PC-9 (cell line): ENCODE results near the gene SLC26A11. TPM values are rescaled to one million over a fixed set of nuclear protein-coding genes. Genes with fewer than 3 reads are reported as not detected.

ENCODE experiments used
- BruUV-seq: library from RNA; stranded (reverse); fragments of 400-500 nt; replicated peaks from 2 replicates; lab custom pipeline; 2021; lab: Mats Ljungman, UMichigan
- CTCF ChIA-PET: fragments of 300-600 bp; sonication (Branson Sonifier 250); formaldehyde crosslinking; loops from one replicate; lab custom pipeline; 2022; ENCODE audit warnings: antibody characterized with exemption; lab: Charles Lee
- POLR2A ChIA-PET: fragments of 300-600 bp; sonication (Branson Sonifier 250); formaldehyde crosslinking; loops from one replicate; lab custom pipeline; 2022; ENCODE audit warnings: antibody characterized with exemption; ENCODE audit not compliant: unreplicated experiment; lab: Charles Lee
- DNase-seq, 2 experiments: peaks; one replicate each; pipeline versions ENCODE4 v3.0.0 to v3.0.0-alpha.2; 2015 to 2022; ENCODE audit warnings: mixed read lengths in 1 of 2
- H2AFZ ChIP-seq: fragments of 200-600 bp; sonication (generic); 2 replicates; pipeline ENCODE4 v1.8.1; 2017; ENCODE audit warnings: antibody characterized with exemption
- H3F3A ChIP-seq: fragments of 200-600 bp; sonication (generic); 2 replicates; pipeline ENCODE4 v1.8.1; 2017; ENCODE audit warnings: antibody characterized with exemption, mild to moderate bottlenecking, low read depth; ENCODE audit not compliant: insufficient read depth
- H3K27ac ChIP-seq: fragments of 200-600 bp; sonication (generic); 2 replicates; pipeline ENCODE4 v1.6.1; 2016; ENCODE audit warnings: mixed run types
- H3K27me3 ChIP-seq: fragments of 200-600 bp; sonication (generic); 2 replicates; pipeline ENCODE4 v1.6.1; 2016; ENCODE audit warnings: low read depth, mixed run types; ENCODE audit not compliant: insufficient read depth
- H3K36me3 ChIP-seq: fragments of 200-600 bp; sonication (generic); 2 replicates; pipeline ENCODE4 v1.6.1; 2016; ENCODE audit warnings: low read depth, mixed run types
- H3K4me1 ChIP-seq: fragments of 200-600 bp; sonication (generic); replicated peaks from 2 replicates; pipeline ENCODE4 v1.6.1; 2016; ENCODE audit warnings: mixed run types; ENCODE audit not compliant: insufficient read depth
- H3K4me2 ChIP-seq: fragments of 200-600 bp; sonication (generic); 2 replicates; pipeline ENCODE4 v1.6.1; 2017; ENCODE audit warnings: mixed run types
- H3K4me3 ChIP-seq: fragments of 200-600 bp; sonication (generic); 2 replicates; pipeline ENCODE4 v1.6.1; 2016; ENCODE audit warnings: mixed run types
- H3K79me2 ChIP-seq: fragments of 200-600 bp; sonication (generic); 2 replicates; pipeline ENCODE4 v1.6.1; 2017; ENCODE audit warnings: low read depth, mixed run types
- H3K9me2 ChIP-seq: fragments of 200-600 bp; sonication (generic); 2 replicates; pipeline ENCODE4 v1.8.1; 2017; ENCODE audit warnings: mild to moderate bottlenecking; ENCODE audit not compliant: insufficient read depth
- H3K9me3 ChIP-seq: fragments of 200-600 bp; sonication (generic); 2 replicates; pipeline ENCODE4 v1.8.1; 2016; ENCODE audit warnings: low read depth; ENCODE audit not compliant: insufficient read depth
- H4K20me1 ChIP-seq: fragments of 200-600 bp; sonication (generic); 2 replicates; pipeline ENCODE4 v1.8.1; 2017; ENCODE audit not compliant: insufficient read depth
- EZH2 ChIP-seq: fragments of 200-600 bp; sonication (generic); IDR thresholded peaks from 2 replicates; pipeline ENCODE4 v1.8.0; 2017; ENCODE audit warnings: antibody characterized with exemption, low read depth
- intact Hi-C: fragments of 100-400 bp; cut with micrococcal nuclease; formaldehyde crosslinking; loops from one replicate; pipeline ENCODE4 v1.10.0; 2022; ENCODE audit not compliant: unreplicated experiment
- total RNA-seq: library from RNA; stranded (reverse); gene quantifications from 2 replicates; pipeline ENCODE4 v1.2.3, GENCODE V29; 2021
- TF ChIP-seq, protein P1 (sequence below): fragments of 200-600 bp; sonication (generic); conservative IDR thresholded peaks from 2 replicates; pipeline ENCODE4 v1.6.1; 2017; ENCODE audit warnings: mixed run types, antibody characterized with exemption, mild to moderate bottlenecking, moderate library complexity

Gene SLC26A11
- total RNA-seq, 1 experiment from 2014 or later: 12.4 TPM

DNA sequence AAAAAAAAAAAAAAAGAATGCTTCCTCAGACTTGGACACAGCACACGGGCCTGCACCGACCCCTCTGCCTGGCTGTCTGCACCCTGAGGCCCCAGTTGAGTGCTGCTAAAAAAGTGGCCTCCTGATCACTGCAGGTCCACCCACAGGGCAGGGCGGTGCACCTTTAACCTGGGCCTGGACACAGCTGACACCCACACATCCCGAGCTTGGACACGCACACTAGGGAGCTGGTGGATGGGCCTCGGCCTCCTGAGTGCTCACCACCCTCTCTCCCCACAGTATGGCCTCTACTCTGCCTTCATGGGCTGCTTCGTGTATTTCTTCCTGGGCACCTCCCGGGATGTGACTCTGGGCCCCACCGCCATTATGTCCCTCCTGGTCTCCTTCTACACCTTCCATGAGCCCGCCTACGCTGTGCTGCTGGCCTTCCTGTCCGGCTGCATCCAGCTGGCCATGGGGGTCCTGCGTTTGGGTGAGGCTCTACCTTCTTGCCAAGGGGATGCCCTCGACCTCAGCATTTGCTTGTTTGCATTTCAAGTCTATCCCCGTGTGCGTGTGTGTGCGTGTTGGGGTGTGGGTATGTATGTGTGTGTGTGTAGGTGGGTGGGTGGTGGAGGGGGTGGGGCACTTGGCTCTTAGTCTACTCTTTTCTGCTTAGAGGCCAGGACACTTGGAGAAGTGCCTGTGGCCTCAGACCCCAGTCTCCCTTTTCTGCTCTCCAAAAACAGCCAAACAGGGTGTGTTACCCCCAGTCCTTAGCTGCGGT, 2.3 kb downstream of the SLC26A11 start:
- no TSS peak for BruUV-seq
- H3F3A ChIP-seq: no peaks in the 10 kb centered on the region
- no peak overlapping the region for H2AFZ ChIP-seq
- intact Hi-C loops: no loop called here
- no peaks in the 10 kb centered on the region for H3K9me3 ChIP-seq
- H3K4me1 ChIP-seq: peaks cover 6% of the 10 kb centered on the region; the same call in 1 of the 2 replicates
- no peaks in the 10 kb centered on the region for H3K36me3 ChIP-seq
- H3K4me3 ChIP-seq: no peak overlapping the region
- H3K79me2 ChIP-seq: no peaks in the 10 kb centered on the region
- no peak overlapping the region for H3K4me2 ChIP-seq
- no peak overlapping the region for H3K27ac ChIP-seq
- no peaks in the 10 kb centered on the region for H3K9me2 ChIP-seq
- TF ChIP-seq EZH2: no peak
- TF ChIP-seq, protein P1, sequence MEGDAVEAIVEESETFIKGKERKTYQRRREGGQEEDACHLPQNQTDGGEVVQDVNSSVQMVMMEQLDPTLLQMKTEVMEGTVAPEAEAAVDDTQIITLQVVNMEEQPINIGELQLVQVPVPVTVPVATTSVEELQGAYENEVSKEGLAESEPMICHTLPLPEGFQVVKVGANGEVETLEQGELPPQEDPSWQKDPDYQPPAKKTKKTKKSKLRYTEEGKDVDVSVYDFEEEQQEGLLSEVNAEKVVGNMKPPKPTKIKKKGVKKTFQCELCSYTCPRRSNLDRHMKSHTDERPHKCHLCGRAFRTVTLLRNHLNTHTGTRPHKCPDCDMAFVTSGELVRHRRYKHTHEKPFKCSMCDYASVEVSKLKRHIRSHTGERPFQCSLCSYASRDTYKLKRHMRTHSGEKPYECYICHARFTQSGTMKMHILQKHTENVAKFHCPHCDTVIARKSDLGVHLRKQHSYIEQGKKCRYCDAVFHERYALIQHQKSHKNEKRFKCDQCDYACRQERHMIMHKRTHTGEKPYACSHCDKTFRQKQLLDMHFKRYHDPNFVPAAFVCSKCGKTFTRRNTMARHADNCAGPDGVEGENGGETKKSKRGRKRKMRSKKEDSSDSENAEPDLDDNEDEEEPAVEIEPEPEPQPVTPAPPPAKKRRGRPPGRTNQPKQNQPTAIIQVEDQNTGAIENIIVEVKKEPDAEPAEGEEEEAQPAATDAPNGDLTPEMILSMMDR: no peak
- ChIA-PET CTCF (no interaction called here), POLR2A (no interaction called here)
- DNase-seq: no peak
- no peaks in the 10 kb centered on the region; the same call in 1 of the 2 replicates for H4K20me1 ChIP-seq
- no peaks in the 10 kb centered on the region for H3K27me3 ChIP-seq

DNA sequence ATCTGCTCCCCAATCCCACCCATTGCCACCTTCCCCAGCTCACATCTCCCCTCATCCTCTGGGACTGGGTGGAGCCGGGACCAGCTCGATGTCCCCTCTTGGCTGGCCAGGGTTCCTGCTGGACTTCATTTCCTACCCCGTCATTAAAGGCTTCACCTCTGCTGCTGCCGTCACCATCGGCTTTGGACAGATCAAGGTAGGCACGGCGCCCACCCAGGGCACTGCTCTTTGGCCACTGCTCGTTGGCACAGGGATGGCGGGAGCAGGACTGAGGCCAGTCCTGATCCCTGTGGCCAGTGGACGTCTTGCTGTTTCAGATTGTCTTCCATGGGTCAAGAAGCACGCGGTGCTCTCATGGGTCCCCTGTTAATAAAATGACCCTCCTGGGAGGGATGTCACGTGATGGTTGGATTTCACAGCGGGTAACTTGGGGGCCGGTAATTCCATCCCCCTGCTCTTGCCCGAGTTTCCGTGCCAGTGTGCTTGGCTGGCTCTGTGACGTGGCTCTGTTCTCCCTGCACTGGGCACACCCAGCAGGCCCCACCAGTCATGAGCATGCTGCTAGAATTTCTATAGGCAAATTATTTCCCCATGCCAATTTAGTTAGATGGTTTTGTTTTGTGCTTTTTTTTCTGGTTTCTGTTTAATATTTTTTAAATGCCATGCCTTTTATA, 3.1 kb downstream of the SLC26A11 start:
- Histone ChIP-seq H3K36me3 (no peaks in the 10 kb centered on the region), H3K27me3 (no peaks in the 10 kb centered on the region), H3K4me1 (peaks cover 6% of the 10 kb centered on the region; the same call in 1 of the 2 replicates), H3K9me2 (no peaks in the 10 kb centered on the region), H3F3A (no peaks in the 10 kb centered on the region), H3K4me2 (no peak overlapping the region), H3K27ac (no peak overlapping the region), H2AFZ (no peak overlapping the region), H4K20me1 (no peaks in the 10 kb centered on the region), H3K9me3 (no peaks in the 10 kb centered on the region), H3K4me3 (no peak overlapping the region), H3K79me2 (no peaks in the 10 kb centered on the region)
- no peak for TF ChIP-seq EZH2
- TF ChIP-seq, protein P1: no peak
- ChIA-PET CTCF (no interaction called here), POLR2A (no interaction called here)
- intact Hi-C loops: no loop called here
- DNase-seq: no peak
- BruUV-seq: no TSS peak

DNA sequence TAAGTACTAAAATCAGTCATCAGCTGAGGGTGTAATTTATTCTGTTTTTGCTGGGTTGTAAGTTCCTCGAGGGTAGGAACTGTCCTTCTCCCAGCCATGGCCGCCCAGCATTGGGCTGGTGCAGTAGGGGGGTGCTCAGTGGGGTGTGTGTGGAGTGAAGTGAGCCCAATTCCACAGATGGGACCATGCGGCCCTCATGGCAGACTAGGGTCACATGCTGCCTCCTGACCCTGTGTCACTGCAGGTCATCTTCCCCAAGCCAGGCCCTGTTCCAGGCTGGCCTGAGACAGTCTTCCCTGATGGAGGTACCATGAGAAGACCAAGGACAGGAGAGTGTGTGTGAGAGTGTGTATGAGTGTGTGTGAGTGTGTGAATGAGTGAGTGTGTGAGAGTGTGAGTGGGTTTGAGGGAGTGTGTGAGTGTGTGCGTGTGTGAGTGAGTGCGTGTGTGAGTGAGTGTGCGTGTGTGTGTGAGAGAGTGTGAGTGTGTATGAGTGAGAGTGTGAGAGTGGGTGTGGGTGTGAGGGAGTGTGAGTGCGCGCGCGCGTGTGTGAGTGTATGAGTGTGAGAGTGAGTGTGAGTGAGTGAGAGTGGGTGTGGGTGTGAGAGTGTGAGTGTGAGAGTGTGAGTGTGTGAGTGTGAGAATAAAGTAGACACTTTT, 3.7 kb downstream of the SLC26A11 start:
- Histone ChIP-seq H3K27ac (no peak overlapping the region), H3K4me1 (peaks cover 6% of the 10 kb centered on the region; the same call in 1 of the 2 replicates), H3K4me3 (no peak overlapping the region), H2AFZ (no peak overlapping the region), H4K20me1 (no peaks in the 10 kb centered on the region), H3K27me3 (no peaks in the 10 kb centered on the region), H3K9me3 (no peaks in the 10 kb centered on the region), H3K79me2 (no peaks in the 10 kb centered on the region), H3K9me2 (no peaks in the 10 kb centered on the region), H3K4me2 (no peak overlapping the region), H3F3A (no peaks in the 10 kb centered on the region), H3K36me3 (no peaks in the 10 kb centered on the region)
- no peak for DNase-seq
- intact Hi-C loops: no loop called here
- BruUV-seq: no TSS peak
- POLR2A ChIA-PET: no interaction called here
- TF ChIP-seq EZH2: no peak
- CTCF ChIA-PET: no interaction called here
